Renal cortical epithelial cell (primary cell): ENCODE results near the gene ERICH2. TPM values are rescaled to one million over a fixed set of nuclear protein-coding genes. Genes with fewer than 3 reads are reported as not detected.

Source experiments
- DNase-seq: peaks from one replicate; pipeline ENCODE4 v3.0.0-alpha.2; 2011; ENCODE audit warnings: low read depth
- total RNA-seq: library from RNA; depleted of rRNA; stranded (reverse); fragments of >200 nt; gene quantifications from 2 replicates; pipeline ENCODE4 v1.2.3, GENCODE V29; 2014

ERICH2 gene
- total RNA-seq, 1 donor from 2014 or later, result 1.0 TPM

DNA sequence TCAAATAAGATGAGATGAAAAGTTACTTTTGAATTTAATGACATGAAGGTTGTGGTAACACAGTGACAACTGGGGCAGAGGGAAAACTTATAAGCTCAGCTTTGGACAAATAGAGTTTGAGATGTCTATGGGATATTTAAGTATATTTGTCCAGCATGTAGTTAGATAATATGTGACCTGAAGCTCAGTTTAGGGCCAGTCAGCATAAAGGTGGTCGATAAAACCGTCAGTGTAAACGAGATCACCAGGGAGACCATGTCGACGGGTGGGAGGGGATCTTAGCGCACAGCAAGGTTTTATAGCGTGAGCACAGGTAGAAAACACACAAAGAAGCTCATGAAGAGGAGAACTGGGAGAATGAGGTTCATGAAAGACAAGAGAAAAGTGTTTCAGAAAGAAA lies 7.4 kb upstream of the ERICH2 start:
- DNase-seq, result no peak

- no peak for DNase-seq
Observed at GRCh38 chr2:170763232-170763631, 6.9 kb upstream of the ERICH2 start.

DNA sequence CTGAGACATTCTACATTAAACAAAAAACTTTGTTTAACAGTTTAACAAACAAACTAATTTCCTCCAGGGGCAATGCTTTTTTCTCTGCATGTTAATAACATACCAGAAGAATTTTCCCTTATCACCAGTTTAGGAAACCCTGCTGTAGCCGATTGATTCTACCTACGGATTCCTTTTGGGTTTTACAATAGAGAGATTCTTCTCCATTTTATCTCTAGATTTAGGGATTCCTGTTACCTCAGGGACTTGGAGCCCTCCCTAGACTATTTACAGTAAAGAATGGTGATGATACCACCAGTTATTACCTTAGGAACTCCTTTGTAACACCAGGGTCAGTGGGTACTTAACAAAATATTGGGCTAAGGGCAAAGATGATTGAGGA lies 5.3 kb upstream of the ERICH2 start:
- DNase-seq, result peak; percentile 12

DNA sequence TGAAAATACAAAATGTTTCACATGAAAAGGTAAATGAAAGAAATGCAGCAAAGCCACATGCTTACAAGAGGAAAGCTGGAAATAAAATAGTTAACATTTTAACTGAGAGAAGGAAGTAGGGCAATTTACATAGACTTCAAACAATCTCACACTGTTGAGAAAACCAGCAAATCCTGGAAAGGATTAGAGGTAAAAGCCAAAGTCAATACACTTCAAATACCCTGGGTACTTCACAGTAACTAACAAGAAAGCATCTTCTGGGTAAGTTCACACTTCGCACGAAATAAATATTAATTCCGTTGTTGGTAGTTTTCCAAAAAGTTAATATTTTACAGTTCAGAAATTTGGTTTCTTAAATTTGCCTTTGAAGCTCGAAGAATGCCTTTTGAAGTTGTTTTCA lies 3.5 kb upstream of the ERICH2 start:
- DNase-seq, result peak; percentile 59

DNA sequence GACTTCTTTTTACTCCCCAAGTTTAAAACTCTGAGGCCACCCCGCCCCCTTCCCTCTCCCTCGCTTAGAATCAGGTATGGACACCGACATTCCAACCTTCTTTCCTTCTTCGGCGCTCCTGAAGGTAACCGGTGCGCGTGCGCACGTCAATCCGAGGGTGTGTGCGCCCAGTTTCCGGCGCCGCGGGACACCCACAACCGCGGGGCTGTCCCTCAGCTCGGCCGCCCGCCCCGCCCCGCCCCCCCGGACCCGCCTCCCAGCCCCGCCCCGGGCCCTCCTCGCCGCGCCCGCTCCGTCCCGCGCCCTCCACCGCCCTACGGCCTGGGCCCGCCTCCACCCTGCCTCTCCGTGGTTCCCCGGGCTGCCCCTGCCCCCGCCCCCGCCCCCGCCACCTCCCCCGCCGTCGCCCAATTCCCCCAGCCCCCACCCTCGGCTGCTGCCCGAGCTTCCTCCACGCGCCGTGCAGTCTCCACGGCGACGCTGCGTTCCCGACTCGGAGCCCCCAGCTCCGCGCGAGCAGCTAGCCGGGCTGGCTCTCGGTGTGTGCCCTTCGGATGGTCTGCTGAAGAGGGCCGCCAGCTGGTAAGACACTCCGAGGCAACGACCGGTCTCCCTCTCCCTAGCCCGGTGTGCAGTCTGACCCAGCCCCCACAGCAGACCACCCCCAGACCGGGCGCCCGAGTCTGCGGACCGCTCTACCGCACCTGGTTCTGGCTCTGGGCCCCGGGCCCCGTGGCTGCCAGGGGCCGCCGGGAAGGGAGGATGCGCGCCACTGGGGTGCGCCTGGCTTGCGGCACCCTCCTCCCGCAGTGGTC lies 635 bp downstream of the ERICH2 start:
- DNase-seq, result peak; percentile 57

DNA sequence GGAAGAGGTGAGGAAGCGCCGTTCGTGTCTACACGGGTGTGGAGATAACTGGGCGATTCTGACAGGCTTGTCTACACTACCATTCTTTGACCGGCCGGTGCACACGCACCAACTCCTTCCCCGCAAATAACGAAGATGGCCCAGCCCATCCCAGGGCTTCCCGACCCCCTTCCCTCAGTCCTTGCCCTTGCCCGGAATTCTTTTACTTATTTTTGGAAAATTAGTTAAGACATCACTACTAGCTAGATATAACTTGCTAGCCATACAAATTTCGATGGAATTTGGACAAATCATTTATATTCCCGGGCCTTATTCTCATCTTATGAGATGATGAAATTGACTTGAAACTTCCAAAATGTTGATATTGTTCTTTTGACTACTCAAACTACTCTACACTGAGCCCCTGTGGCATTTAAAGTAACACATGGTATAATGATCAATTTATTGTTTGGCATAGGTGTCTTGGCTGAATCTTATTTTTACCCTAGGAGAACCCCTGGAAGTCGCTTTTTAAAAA lies 1.3 kb downstream of the ERICH2 start:
- no peak for DNase-seq

DNA sequence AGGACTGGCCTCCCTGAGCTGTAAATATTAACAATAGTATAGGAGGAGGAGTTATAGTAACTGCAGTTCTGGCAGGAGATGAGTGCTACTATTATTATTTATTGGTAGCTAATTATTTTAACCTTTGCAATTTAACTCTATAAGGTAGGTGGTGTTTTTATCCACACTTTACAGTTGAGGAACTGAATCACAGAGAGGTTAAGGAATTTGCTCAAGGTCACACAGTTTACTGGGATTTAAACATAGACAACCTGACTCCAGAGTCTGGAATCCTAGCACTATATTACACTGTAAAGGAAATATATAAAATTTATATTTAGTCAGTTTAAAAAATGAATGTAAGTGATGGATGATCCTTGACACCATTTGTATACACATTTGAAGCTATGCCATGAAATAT lies 2.1 kb downstream of the ERICH2 start:
- DNase-seq, result no peak

DNA sequence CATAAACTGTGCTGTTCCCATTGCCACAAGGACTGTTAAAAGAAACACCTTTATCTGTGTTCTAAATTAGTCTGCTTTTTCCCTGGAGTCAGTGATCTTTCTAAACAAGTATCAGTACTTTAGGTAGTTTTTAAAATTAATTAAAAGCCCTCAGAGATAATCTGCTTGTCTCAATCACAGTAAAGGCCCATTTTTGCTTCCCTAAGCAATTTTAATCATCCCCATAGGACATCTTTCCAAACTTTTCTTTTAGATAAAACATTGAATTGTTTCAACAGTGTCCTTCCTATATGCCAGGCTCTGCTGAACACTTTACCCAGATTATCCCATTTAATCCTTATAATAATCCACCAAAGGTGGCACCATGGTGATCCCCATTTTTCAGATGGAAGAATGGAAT lies 3.9 kb downstream of the ERICH2 start:
- DNase-seq, result no peak

GRCh38 chr2:170778900-170779299 lies 8.7 kb downstream of the ERICH2 start:
- no peak for DNase-seq

DNA sequence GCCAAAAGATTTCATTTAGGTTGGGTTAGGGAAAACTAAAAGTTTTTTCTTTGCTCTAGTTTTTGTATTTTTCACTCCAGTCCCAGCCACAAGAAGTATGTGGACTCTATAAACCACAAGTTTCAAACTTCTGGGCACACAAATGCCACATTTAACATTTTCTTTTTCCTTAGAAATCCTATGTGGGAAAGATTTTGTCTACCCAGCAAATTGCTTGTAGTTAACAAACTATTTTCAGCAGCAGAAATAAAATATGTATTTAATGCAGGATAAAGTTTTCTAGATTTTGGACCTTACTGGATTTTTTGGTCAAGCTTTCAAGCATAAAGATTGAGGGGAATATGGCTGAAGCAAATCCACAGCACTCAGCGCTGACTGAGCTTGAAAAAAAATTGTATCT lies 9.1 kb downstream of the ERICH2 start:
- DNase-seq, result no peak

DNA sequence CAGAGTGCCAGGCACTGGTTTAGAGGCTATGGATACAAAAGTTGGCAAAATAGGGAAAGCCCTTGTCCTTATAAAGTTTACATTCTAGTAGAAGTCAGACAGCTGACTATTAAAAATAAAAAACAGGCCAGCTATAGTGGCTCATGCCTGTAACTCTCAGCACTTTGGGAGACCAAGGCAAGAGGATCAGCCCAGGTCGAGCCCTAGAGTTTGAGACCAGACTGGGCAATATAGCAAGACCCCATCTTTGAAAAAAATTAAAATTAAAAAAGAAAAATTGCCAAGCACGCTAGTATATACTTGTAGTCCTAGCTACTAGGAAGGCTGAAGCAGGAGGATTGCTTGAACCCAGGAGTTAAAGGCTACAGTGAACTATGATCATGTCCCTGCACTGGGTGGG lies 12.5 kb downstream of the ERICH2 start:
- DNase-seq, result no peak

GRCh38 chr2:170783549-170783948 lies 13.4 kb downstream of the ERICH2 start:
- DNase-seq, result no peak

- no peak for DNase-seq
Observed at GRCh38 chr2:170798996-170799395, 28.8 kb downstream of the ERICH2 start.

GRCh38 chr2:170806548-170806947 lies 36.4 kb downstream of the ERICH2 start:
- no peak for DNase-seq

- DNase-seq, result peak; percentile 82
Observed at GRCh38 chr2:170812710-170813600, 42.8 kb downstream of the ERICH2 start.

GRCh38 chr2:170813611-170814532 lies 43.7 kb downstream of the ERICH2 start:
- DNase-seq, result peak; percentile 44

- DNase-seq, result no peak
Observed at GRCh38 chr2:170814533-170815230, 44.5 kb downstream of the ERICH2 start.

DNA sequence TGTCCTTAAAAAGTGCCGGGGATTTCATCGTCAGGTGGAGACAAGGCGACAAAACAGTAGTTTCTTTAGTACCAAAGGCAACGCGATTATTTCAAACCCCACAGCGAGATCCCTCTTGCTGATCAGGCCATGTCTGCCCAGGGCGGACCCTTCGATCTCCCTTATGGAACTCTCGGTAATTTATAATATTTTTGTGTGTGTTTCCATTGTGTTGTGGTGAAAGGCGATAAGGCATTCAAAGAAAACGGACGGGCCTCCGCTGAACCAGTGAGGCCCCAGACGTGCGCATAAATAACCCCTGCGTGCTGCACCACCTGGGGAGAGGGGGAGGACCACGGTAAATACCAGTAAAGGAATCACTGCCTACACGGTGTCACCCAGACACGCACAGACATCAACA lies 45.1 kb downstream of the ERICH2 start:
- no peak for DNase-seq

- DNase-seq, result peak; percentile 8
Observed at GRCh38 chr2:170815746-170816503, 45.7 kb downstream of the ERICH2 start.

- DNase-seq, result peak; percentile 50
Observed at GRCh38 chr2:170816504-170817092, 46.4 kb downstream of the ERICH2 start, which contains the start of gene GAD1. GAD1 (plus strand) TSS chr2:170816887; CDS start chr2:170818592, 1,705 bp downstream.
